MCF 10A (cell line): Measurements from ENCODE around the gene ASCC3. TPM values are rescaled to one million over a fixed set of nuclear protein-coding genes. Genes with fewer than 3 reads are reported as not detected.

Experiments used
- BruUV-seq: library from RNA; stranded (reverse); fragments of 400-500 nt; replicated peaks from 2 replicates; lab custom pipeline; 2021; lab: Mats Ljungman, UMichigan
- CTCF ChIA-PET: fragments of 300-600 bp; sonication (Branson Sonifier 250); formaldehyde crosslinking; extraction: SDS; loops from one replicate; lab custom pipeline; 2021; ENCODE audit warnings: antibody characterized with exemption, inconsistent platforms; lab: Yijun Ruan, JAX
- POLR2A ChIA-PET: fragments of 300-600, 350-650 bp; sonication (Branson Sonifier 250); formaldehyde crosslinking; extraction: SDS; loops from one replicate; lab custom pipeline; 2020; ENCODE audit warnings: antibody characterized with exemption, inconsistent platforms; lab: Yijun Ruan, JAX
- DNase-seq: peaks from one replicate; pipeline ENCODE4 v3.0.0-alpha.2; 2018; ENCODE audit not compliant: unreplicated experiment
- H3K27ac Mint-ChIP-seq: one replicate; pipeline ENCODE4 v1.8.0; 2022; ENCODE audit warnings: mild to moderate bottlenecking, low read depth, mixed read lengths; ENCODE audit not compliant: unreplicated experiment
- H3K27me3 Mint-ChIP-seq: one replicate; pipeline ENCODE4 v1.8.0; 2022; ENCODE audit warnings: mixed read lengths; ENCODE audit not compliant: insufficient read depth, unreplicated experiment
- H3K36me3 Mint-ChIP-seq: one replicate; pipeline ENCODE4 v1.8.0; 2022; ENCODE audit warnings: mild to moderate bottlenecking, moderate library complexity, mixed read lengths; ENCODE audit not compliant: insufficient read depth, unreplicated experiment
- H3K4me1 Mint-ChIP-seq: one replicate; pipeline ENCODE4 v1.8.0; 2022; ENCODE audit warnings: mixed read lengths; ENCODE audit not compliant: insufficient read depth, unreplicated experiment
- H3K4me3 Mint-ChIP-seq: one replicate; pipeline ENCODE4 v1.8.0; 2022; ENCODE audit warnings: mild to moderate bottlenecking, moderate library complexity, mixed read lengths; ENCODE audit not compliant: unreplicated experiment
- H3K9me3 Mint-ChIP-seq: one replicate; pipeline ENCODE4 v1.8.0; 2022; ENCODE audit warnings: mixed read lengths; ENCODE audit not compliant: unreplicated experiment
- CTCF ChIP-seq: fragments of 200-600 bp; IDR thresholded peaks from one replicate; pipeline ENCODE4 v1.8.0; 2022; ENCODE audit warnings: antibody characterized with exemption, mild to moderate bottlenecking; ENCODE audit not compliant: unreplicated experiment
- intact Hi-C: fragments of 100-400 bp; cut with micrococcal nuclease; formaldehyde crosslinking; loops from 2 replicates; pipeline ENCODE4 v1.14.1; 2022
- total RNA-seq: library from RNA; stranded (reverse); gene quantifications from 2 replicates; pipeline ENCODE4 v1.2.3, GENCODE V29; 2022

ASCC3 gene
- total RNA-seq, 1 experiment from 2014 or later, result 85.0 TPM

- no peak overlapping the region for H3K27ac Mint-ChIP-seq
- BruUV-seq, result no TSS peak
- intact Hi-C loops, result no loop called here
Observed at GRCh38 chr6:100685747-100686146, 195.4 kb downstream of the ASCC3 start.

DNA sequence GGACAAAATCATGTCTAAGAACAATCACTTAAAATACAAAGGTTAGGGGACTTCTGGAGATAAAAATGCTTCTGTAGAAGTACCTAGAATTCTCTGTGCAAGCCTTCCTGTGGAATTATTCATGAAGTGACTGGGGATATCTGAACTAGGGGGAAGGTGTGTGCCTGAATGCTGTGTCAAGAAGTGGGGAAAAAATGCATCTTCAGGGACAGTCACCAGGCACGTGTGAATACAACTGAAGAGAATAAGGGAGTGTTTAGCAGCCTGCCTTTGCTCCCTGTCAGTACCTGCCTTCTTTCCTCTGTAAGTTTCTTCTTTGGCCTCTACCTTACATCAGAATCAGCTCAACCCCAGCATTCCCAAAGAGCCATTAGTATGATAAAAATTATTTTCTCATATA, 201.0 kb downstream of the ASCC3 start:
- Mint-ChIP-seq H3K27me3 (no peaks in the 10 kb centered on the region), H3K36me3 (peaks cover 17% of the 10 kb centered on the region), H3K9me3 (no peaks in the 10 kb centered on the region), H3K27ac (no peak overlapping the region), H3K4me1 (no peaks in the 10 kb centered on the region), H3K4me3 (no peak overlapping the region)
- no peak for DNase-seq
- no TSS peak for BruUV-seq
- ChIA-PET CTCF (interaction anchor here (0.6 kb wide), 1 partner anchor 250 kb away, joined by 3 read pairs; no protein-coding TSS in a partner anchor), POLR2A (no interaction called here)
- TF ChIP-seq CTCF, result no peak
- intact Hi-C loops, result no loop called here

More at GRCh38 chr6:100685747-100686146, 195.4 kb downstream of the ASCC3 start:
- Mint-ChIP-seq H3K36me3 (peaks cover 29% of the 10 kb centered on the region), H3K27me3 (no peaks in the 10 kb centered on the region), H3K4me1 (no peaks in the 10 kb centered on the region), H3K9me3 (no peaks in the 10 kb centered on the region), H3K4me3 (no peak overlapping the region)
- POLR2A ChIA-PET, result no interaction called here
- DNase-seq, result no peak
- TF ChIP-seq CTCF, result no peak
- CTCF ChIA-PET, result interaction anchor here (0.9 to 1.0 kb wide), 2 partner anchors 15 to 22 kb away, joined by 3 read pairs; no protein-coding TSS in a partner anchor

DNA sequence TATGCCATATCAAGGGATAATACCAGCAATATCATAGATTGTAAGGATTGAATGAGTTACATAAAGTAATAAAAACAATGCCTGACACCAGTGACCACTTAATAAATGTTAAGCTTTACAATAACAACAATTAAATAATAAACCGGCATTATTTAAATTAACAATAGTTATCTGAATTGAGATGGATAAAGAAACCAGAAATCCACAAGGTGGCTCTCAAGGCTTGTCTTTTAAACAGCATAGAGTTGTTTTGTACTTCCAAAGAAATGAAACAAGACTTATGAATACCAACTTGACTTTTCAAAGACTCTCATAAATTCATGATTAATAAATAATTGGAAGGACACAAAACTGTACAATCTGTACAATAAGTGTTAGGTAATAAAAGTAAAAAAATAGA, 203.1 kb downstream of the ASCC3 start:
- H3K27me3 Mint-ChIP-seq, result no peaks in the 10 kb centered on the region
- no peak for DNase-seq
- POLR2A ChIA-PET, result no interaction called here

DNA sequence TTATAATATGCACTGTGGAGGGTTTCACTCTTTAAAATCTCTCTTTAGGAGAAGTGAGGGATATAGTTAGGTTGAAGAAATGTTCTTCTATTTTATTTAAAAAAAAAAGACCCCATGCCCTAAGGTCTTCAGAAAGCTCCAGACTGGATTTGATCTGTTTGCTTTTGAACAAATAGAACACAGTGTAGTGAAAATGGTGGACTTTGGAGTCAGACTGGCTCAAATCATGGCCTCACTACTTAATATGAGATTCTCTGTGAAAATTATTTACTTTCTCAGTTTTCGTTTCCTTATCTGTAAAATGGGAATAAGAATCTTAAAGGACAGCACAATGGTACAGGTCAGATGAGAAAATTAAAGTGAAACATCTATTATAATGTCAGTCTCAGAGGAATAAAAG, 203.9 kb downstream of the ASCC3 start:
- Mint-ChIP-seq H3K4me1 (no peaks in the 10 kb centered on the region), H3K36me3 (peaks cover 21% of the 10 kb centered on the region), H3K27ac (no peak overlapping the region), H3K27me3 (no peaks in the 10 kb centered on the region), H3K4me3 (no peak overlapping the region), H3K9me3 (no peaks in the 10 kb centered on the region)
- CTCF ChIA-PET, result interaction anchor here (1.1 kb wide), 1 partner anchor 571 kb away, joined by 4 read pairs; no protein-coding TSS in a partner anchor
- no TSS peak for BruUV-seq
- DNase-seq, result no peak
- no peak for TF ChIP-seq CTCF
- POLR2A ChIA-PET, result no interaction called here
- intact Hi-C loops, result no loop called here

More for the DNA sequence above, 203.1 kb downstream of the ASCC3 start:
- Mint-ChIP-seq H3K27ac (no peak overlapping the region), H3K36me3 (peaks cover 21% of the 10 kb centered on the region), H3K4me3 (no peak overlapping the region), H3K4me1 (no peaks in the 10 kb centered on the region), H3K9me3 (no peaks in the 10 kb centered on the region)
- intact Hi-C loops, result no loop called here
- TF ChIP-seq CTCF, result no peak
- CTCF ChIA-PET, result interaction anchor here (0.6 to 0.9 kb wide), 2 partner anchors 14 to 561 kb away, joined by 3 read pairs; no protein-coding TSS in a partner anchor
- no TSS peak for BruUV-seq
